ENCODE results near the gene ASCL3.
"Not testable (repeated sequence)": the region's sequence is repeated elsewhere in the genome, so short reads cannot be mapped to it uniquely, and the experiment has no call there.

ASCL3 gene, protein sequence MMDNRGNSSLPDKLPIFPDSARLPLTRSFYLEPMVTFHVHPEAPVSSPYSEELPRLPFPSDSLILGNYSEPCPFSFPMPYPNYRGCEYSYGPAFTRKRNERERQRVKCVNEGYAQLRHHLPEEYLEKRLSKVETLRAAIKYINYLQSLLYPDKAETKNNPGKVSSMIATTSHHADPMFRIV

DNA sequence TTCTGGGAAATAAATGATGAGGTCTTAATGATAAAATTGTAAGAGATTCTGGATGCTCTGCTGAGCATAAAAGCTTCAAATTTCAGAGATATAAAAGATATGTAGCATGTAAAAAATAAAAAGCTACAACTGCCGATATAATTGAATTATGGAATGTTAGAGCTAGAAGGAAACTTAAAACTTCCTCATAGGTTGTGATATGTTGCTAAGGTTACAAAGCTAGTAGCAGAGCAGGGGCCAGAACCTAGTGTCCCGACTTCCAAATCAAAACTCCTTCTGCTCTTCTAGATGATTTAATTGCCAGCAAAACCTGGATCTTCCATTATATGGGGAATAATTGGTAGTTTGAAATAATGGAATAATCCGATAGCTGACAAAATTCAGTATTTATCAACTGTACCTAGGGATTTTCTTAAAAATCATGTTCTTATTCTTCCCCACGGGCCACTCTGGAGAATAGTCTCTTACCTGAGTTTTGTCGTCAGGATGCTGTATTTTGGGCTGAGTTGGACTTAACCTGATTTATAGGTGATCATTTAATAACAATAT, at the start of gene ASCL3:
Gene ASCL3 (minus strand): TSS at position 499 of the 549 bp plus-strand sequence. CDS start 4,855 bp downstream, outside the sequence.
- DNase-seq = no peak

DNA sequence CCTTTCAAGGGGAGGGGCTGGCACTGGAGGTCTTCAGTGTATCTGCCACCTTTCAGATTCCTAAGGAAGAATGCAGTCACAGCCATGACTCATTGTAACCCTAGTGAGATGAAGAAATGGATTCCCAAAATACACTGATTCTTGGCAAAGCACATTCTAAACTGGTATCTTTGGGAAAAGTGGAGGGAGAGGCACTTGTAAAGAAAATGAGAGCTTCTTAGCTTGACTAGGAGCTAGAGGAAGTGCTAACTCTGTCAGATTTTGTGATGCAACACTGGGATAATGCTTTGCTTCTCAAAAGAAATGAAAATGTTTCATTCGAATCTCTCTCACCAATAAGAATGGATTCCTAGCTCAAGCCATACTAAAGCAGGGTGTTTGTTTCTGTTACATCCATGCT, 46.6 kb upstream of the ASCL3 start:
- DNase-seq = peak; percentile 28 to 48

DNA sequence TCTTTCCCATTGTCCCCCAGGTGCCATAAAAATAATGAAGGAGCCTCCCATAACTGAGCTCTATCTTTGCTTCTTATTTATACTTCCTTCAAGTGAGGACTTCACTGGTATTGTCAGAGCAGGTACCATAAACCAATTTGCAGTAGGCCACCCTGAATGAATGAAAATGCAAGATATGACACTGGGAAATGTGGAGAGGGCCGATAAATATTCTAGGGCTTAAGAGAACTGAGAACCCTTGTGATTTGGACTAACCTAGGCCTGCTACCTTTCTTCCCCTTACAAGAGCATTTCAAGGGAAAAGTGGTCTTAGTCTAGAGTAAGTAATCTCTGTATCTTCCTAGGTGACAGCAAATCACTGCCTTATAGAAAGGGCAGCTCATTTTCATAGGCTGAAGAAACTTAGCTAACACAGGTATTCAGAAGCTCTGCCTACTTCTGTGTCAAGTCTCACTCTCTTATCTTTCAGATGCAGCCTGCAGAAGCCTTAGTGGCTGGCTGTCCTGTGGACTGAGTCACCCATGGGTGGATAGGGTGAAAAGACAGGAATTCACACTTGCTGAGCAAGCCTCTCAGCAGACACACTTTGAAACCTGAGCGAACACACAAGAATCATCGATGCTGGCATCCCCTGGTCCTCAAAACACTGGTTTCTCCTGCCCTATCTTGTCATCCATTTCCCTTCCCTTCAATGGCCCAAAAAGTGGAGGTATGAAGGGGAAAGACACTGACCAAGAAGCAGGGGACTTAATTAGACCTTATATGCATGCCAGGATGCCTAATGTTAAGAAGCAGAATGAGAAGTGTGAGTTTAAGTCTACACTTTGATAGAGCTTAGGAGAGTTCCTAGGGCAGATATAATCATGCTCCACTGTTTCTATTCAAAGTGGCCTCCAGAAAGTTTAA, 45.8 kb upstream of the ASCL3 start:
- no peak for DNase-seq

DNA sequence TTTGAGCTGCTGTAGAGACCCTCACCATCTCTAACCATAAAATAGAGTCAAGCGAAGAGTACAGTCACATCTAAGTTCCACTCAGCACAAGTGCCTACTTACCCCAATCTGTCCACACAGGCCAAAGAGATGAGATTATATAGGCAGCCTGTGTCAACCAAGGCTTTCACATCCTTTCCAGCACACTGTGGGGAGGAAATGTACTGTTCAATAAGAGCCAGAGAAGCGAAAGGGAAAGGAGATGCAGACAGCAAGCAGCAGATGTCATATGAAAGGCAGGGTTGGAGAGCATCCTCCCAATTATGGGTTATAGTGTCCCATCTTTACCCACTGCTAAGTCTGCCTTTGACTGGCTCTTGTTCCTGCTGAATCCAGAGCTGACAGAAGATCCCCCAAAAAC, 44.6 kb upstream of the ASCL3 start:
- DNase-seq = no peak

DNA sequence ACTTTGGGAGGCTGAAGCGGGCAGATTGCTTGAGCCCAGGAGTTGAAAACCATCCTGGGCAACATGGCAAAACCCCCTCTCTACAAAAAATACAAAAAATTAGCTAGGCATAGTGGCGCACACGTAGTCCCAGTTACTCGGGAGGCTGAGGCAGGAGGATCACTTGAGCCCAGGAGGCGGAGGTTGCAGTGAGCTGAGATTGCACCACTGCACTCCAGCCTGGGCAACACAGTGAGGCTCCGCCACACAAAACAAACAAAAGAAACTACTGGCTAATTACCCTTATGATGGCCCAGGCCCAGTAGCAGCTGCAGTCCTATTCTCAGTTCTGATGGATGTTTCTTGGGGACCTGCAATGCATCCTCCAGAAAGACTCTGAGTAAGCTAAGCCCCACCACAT, 44.0 kb upstream of the ASCL3 start:
- not testable (repeated sequence) for DNase-seq

DNA sequence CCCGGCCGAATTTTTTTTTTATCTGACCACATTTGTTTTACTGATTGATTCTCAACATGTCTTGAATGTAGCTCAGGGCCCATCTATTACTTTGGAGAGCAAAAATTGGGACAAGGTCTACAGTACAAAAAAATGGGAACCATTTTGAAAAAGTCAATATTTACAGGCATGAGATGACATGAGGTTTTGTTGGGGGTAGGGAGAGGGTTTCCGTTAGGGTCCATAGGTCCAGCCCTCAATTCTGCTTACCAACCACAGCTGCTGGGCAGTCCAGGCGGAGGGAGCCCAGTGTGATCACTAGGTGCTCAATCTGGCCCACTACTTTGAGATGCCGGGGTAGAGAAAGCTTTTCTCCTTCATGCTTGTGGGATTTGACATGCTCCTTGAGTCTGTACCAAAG, 42.6 kb upstream of the ASCL3 start:
- no peak for DNase-seq

DNA sequence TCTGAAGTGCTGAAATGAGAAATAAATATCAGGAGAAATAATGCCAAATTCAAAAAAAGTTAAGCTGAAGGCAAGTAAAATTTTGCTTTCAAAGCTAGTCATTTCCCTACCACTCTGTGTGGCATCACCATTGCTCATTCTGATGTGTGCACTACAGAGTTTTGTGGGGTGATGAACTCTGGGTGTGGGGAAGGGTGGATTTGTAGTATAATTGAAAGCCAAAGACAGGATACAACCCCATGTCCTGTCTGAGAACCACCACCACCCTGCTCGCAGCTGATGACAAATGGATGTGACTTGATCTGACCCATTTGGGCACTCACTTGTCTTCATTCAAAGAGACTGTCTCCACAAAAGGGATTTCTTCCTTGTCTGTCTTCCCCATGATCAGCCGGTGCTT, 40.7 kb upstream of the ASCL3 start:
- DNase-seq = no peak

DNA sequence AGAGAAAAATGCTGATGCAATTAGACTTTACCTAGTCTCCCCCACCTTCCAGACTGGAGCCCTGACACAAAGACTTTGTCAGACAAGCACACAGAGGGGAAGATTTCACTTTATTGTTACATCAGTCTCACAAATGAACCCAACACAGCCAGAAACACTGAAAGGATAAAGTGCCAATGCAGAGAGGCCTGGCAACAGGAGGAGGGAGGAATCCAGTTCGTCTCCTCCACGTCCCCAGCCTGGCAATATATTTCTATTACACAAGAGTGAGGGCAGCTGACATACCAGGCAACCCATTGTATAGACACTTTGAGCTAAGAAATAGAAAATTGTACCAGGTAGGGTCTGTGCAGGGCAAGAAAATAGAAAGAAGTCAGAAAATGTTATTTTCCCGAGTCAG, 37.7 kb upstream of the ASCL3 start:
- no peak for DNase-seq

DNA sequence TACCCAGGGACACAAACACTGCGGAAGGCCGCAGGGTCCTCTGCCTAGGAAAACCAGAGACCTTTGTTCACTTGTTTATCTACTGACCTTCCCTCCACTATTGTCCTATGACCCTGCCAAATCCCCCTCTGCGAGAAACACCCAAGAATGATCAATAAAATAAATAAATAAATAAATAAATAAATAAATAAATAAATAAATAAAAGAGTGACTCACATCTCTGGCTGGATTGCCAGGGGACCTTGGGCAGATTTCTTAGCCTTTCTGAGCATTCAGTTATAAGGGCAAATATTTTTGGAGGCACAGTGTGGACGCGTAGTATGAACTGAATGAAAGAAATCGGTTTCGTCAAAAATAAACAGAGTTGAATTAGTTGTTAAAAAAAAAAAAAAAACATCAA, 36.5 kb upstream of the ASCL3 start:
- not testable (repeated sequence) for DNase-seq

DNA sequence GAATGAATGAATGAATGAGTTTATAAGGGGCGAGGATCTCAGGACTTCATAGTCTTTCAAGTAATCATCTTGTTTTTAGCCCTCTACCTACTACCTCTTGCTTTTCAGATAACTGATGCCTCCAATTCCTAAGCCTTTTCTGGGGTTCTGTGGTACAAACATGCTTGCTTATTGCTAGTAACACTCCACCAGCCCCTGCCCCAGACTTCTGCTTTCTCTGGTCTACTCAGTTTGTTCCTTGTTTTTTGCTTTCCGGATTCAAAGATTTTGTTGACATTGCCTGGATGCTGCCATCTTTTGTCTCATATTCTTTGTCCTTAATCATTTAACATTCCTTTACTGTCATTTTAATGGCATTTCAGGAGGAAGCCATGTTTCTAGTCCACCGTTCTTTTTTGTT, 30.3 kb upstream of the ASCL3 start:
- no peak for DNase-seq

DNA sequence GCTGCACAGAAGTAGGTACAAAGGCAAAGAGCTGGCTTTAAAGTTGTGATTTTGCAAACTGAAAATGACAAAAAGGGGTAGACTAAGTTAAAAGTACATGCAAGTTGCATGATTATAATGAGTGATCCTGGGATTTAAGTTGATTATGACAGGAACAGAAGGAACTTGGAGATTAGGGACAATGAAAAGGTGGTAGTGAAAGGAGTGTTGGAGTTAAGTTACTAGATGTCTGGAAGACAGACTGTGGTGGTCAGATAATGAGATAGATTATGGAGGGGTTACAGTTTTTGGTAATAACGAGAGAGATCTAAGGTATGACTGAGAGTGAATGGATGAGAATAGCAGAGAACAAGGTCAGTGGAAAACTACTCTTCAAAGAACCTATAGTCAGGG, 29.1 kb upstream of the ASCL3 start:
- no peak for DNase-seq

DNA sequence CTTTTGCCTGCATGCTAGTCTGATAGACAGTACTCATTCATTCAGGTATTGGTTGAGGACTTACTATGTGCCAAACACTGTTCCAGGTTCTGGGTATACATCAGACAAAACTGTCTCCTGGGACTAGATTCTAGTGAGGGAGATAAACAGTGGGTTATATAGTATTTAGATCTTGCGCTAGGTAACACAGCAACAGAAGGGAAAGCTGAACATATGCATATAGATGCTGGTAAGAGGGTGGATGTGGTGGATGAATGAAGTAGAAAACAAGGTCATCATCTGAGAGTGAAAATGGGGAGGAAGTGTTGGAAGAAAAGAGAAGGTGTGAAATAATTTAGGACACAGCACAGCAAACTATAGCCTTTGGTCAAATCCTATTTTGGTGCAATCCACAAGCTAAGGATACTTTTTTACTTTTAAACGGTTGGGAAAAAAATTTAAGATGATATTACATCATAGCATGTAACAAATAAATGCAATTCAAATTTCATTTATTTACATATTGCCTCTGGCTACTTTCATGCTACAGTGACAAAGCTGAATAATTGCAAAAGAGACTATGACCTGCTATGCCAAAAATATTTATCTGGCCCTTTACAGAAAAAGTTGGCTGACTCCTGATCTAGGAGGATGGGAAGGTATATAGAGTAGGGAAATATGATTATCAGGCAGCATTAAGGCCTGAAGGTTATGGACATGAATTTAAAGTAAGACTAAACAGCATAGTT, 28.5 kb upstream of the ASCL3 start:
- no peak for DNase-seq

DNA sequence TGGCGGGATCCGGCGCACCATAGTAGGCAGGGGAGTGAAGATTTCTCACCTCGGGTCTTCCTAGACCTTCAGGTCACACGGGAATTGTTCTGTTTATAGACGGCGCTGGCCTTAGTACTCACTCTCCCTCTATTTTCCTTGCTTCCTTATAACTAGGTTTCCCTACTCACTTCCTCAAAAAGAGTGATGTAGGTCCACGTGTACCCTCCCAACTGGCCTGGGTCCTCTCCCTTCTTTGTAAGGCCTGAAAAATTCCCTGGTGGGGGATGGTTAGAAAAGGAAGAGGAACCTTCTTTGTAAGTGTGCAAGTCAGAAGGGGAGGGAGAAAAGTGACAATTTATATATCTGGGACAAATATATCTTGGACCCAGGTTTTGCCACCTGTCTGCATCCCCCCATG, 24.4 kb upstream of the ASCL3 start:
- peak; percentile 33 to 77 for DNase-seq

DNA sequence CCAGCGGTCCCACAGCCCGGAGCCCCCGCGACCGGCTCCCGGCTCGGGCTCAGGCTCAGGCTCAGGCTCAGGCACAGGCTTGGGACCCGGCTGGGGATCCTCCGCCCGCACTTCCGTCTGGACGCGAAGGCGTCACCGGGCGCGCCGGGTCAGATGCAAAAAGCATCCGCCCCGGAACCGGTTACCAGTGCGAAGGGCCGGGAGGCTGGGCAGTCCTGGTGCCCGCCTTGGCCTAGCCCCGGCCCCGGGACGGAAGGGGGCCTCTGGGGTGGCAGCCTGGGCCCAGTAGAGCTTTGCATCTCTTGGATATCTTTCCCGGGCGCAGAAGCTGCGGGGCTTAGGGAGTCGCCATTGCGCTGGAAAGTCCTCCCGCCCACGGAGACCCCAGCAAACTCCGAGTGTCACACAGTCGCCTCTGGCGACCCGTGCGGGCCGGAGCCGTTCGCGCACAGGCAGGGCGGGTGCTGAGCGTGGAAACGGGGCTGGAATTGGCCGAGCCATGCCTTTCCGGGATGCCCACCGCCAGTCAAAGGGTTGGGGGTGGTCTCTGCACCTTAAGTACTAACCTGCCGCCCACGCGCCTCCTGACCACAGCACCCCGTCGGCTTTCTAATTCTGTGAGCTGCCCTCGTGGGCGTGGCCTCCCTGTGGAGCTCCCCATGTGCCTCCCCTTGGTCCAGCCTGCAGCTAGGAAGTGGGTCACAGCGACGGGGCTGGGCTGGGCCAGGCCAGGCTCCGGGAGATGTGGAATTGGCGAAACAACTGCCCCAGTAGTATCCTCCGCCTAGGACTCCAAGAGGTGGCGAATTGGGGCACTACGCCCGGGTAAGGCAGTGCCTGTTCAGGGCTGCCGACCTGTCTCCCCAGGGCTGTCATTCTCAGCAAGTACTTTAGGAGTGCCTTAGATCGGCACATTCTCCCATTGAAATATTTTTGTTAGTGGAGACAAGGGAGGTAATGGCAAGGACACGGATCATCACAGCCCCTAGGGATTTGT, 21.8 kb upstream of the ASCL3 start, which contains the start of gene TMEM9B:
Gene TMEM9B (minus strand): TSS at position 119 of the 997 bp plus-strand sequence. CDS start 129 bp downstream, outside the sequence.
- DNase-seq = peak; percentile 87 to 89

DNA sequence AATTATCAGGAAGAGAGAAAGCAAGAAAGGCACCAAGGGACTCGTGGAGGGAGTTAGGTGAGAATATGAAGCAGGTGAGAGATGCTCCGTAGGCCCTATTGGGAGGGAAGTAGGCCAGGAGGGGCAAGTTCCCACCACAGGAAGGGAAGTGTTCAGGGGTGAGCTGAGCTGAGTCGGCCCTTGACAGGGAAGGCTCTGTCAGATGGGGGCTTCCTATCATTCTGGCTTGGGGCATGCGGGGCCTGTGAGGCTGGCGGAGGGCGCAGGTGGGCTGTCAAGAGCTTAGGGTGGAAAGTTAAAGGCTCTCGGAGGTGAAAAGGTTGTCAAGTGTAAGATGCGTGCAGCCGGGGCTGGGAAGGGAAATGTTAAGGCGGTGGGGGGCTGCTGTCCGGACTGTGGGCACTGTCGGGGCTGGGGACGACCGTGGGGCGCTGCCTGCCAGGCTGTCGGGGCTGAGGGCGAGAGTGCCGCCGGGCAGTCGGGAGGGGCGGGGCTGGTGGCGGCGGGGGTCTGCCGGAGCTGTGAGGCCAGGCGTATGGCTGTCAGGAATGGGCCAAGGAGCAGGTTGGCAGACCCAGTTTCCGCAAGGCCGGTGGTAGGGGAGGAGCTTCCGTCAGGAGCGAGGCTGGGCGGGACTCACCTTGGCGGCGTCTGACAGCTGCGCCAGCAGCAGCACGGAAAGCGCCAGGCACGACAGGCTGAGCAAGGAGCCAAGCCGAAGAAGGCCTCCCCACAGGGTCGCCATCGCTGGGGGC, 20.9 kb upstream of the ASCL3 start:
- peak in 1 of 2 donors; percentile 51 for DNase-seq

DNA sequence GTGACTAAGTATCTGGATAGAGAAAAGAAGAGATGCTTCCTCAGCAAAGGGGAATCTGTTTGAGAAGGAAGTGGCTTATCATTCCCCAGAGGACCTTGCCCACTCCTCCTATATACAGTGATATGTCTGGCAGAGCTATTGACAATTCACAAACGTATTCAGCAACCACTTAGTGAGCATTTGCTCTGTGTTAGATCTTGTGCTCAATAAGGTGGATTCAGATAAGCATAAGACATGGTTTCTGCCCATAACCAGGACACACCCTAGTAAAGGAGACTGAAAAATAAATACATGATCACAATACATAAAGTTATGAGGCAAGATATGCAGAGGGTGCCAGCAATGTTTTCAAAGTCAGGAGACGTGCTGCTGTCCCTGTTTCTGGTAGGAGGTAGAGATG, 20.0 kb upstream of the ASCL3 start:
- DNase-seq = no peak

DNA sequence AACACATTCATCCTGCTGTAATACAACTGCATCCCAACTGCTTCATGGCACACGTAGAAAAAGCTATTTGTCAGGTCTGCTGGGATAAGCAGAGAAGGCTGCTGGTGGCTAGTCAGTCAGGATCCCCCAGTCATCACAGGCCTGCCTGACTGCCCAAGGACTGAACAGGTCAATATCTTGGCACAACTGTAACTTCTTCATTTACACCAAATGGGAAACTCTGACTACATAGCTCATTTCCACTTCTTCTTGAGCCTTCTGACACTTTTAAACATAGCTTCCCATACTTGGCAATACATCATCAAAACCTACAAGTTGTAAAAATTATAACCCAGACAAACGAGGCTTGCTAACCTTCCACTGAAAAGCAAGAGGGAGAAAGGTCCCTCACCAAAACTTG, 18.6 kb upstream of the ASCL3 start:
- DNase-seq = peak; percentile 40 to 49

DNA sequence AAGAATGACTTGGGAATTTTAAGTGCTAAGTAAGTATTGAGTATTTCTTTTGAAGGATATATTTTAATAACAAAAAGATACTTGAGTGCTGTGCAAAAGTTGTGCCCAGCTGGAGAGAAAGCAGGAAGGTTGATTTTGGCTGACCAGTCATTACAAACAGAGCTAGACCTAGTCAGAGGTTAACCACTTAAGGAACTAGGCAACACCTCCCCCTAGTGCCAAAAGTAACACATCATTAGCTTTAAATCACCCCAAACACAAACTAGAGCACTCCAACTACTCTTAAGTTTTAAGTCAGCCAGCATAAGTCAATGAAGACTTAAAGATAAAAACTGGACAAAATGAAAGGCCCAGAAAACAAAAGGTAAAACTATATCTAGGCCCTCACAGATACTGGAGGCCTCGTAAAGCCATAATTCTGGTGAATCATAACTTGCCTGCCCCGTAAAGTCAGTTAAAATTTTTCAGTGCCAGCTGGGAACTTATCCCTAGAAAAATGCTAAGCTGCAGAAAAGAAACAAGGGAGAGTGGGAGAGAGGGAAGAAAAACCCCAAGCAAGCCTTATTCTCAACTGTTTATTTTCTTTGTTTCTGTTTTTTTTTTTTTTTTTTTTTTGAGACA, 16.8 kb upstream of the ASCL3 start:
- peak; percentile 69 to 82 for DNase-seq

DNA sequence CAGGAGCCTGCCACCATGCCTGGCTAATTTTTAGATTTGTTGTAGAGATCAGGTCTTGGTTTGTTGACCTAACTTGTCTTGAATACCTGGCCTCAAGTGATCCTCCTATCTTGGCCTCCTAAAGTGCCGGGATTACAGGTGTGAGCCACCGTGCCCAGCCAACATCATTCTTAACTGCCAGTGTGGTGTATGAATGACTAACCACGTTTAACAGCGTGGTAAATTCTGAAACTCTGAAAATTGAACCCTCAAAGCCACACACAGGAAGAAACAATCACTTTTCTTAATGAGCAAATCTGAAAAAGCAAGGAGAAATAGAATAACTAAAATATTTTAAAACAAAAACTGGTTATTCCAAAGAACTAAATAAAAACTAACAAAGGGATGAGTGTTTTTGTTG, 14.0 kb upstream of the ASCL3 start:
- no peak for DNase-seq

DNA sequence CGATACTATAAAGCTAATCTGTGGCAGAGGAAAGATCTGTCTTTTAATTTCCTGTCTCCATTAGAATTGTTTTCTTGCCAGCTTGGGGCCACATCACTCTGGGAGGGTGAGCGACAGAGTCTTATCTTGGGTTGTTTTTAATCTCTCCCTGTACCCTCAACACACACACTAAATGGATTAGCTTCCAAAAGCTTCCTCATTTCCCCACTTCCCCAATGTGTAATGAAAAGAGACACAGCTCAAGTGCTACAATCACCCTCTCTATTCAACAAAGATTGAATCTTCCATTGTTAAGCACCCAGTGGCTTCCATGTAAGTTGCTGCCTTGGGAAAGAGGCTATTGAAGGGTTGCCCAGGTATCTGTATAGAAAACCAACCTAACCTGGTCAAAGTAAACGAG, 6.1 kb upstream of the ASCL3 start:
- peak in 1 of 2 donors; percentile 19 for DNase-seq

Measured in inflammatory macrophage treated with lipopolysaccharide for 1 hour (primary cell).